HepG2 (cell line): ENCODE measurements around the gene PRCD. TPM values are rescaled to one million over a fixed set of nuclear protein-coding genes. Genes with fewer than 3 reads are reported as not detected.

Source experiments
- ARNTL ChIP-seq: sonication (generic); formaldehyde crosslinking; IDR thresholded peaks from 2 replicates; pipeline ENCODE4 v1.4.0; 2020; ENCODE audit warnings: mild to moderate bottlenecking, missing genetic modification reagents
- GLI4 ChIP-seq: sonication (generic); formaldehyde crosslinking; IDR thresholded peaks from 2 replicates; pipeline ENCODE4 v1.5.1; 2020; ENCODE audit warnings: missing genetic modification reagents, mild to moderate bottlenecking, moderate library complexity, borderline replicate concordance
- HDAC2 ChIP-seq: sonication (generic); formaldehyde crosslinking; IDR thresholded peaks from 2 replicates; pipeline ENCODE4 v1.4.0; 2020; ENCODE audit warnings: missing genetic modification reagents
- KLF13 ChIP-seq: sonication (generic); formaldehyde crosslinking; IDR thresholded peaks from 2 replicates; pipeline ENCODE4 v1.4.0; 2020; ENCODE audit warnings: mild to moderate bottlenecking, missing genetic modification reagents
- MATR3 ChIP-seq: sonication (generic); formaldehyde crosslinking; IDR thresholded peaks from 2 replicates; pipeline ENCODE4 v1.4.0; 2020; ENCODE audit warnings: missing genetic modification reagents
- NR2F1 ChIP-seq, 2 experiments: fragments of 450-650 bp in 1 of 2; formaldehyde crosslinking in 1 of 2; IDR thresholded peaks; 2 replicates each; pipeline versions ENCODE4 v1.5.0 to v1.6.1; 2016 to 2020; ENCODE audit warnings: mild to moderate bottlenecking in 1 of 2, missing compliant biosample characterization in 1 of 2, missing genetic modification reagents in 1 of 2, moderate library complexity in 1 of 2
- TRIM24 ChIP-seq: sonication (generic); formaldehyde crosslinking; IDR thresholded peaks from 2 replicates; pipeline ENCODE4 v1.8.0; 2022; ENCODE audit warnings: mild to moderate bottlenecking, missing genetic modification reagents
- ZNF264 ChIP-seq: sonication (generic); formaldehyde crosslinking; IDR thresholded peaks from 2 replicates; pipeline ENCODE4 v1.4.0; 2020; ENCODE audit warnings: missing genetic modification reagents
- ZNF3 ChIP-seq: IDR thresholded peaks from 2 replicates; pipeline ENCODE4 v1.7.0; 2017; ENCODE audit warnings: inconsistent platforms
- ZNF670 ChIP-seq: sonication (generic); formaldehyde crosslinking; IDR thresholded peaks from 2 replicates; pipeline ENCODE4 v1.8.0; 2022; ENCODE audit warnings: mild to moderate bottlenecking, missing genetic modification reagents, borderline replicate concordance
- ZNF878 ChIP-seq: sonication (generic); formaldehyde crosslinking; IDR thresholded peaks from 2 replicates; pipeline ENCODE4 v1.8.1; 2023; ENCODE audit warnings: mild to moderate bottlenecking, missing genetic modification reagents, moderate library complexity
- ZSCAN9 ChIP-seq: IDR thresholded peaks from 2 replicates; pipeline ENCODE4 v1.6.1; 2016; ENCODE audit warnings: borderline replicate concordance
- polyA plus RNA-seq, 8 experiments: library from polyadenylated mRNA; depleted of rRNA in 3 of 8; stranded (reverse) in 7 of 8; unstranded in 1 of 8; fragments of >200 nt; fragmentation: Illumina TruSeq in 4 of 8; extraction: Trizol in 4 of 8; gene quantifications; 2 replicates each; pipeline versions ENCODE4 v1.2.1 to v1.2.3, GENCODE V29; 2011 to 2016; ENCODE audit warnings: low read depth in 4 of 8, missing spikeins in 1 of 8, mixed read lengths in 1 of 8; ENCODE audit not compliant: insufficient read depth in 1 of 8
- total RNA-seq, 5 experiments: library from RNA; depleted of rRNA; stranded (reverse); fragments of >200 nt; fragmentation: Illumina TruSeq; extraction: Trizol; gene quantifications; 2 replicates each; pipeline ENCODE4 v1.2.3, GENCODE V29; 2016; ENCODE audit warnings: low read depth in 1 of 5
- TF ChIP-seq, protein P1 (sequence below): sonication (generic); formaldehyde crosslinking; IDR thresholded peaks from 2 replicates; pipeline ENCODE4 v1.5.1; 2020; ENCODE audit warnings: mild to moderate bottlenecking, missing genetic modification reagents, borderline replicate concordance
- TF ChIP-seq, protein P2 (sequence below): sonication (generic); formaldehyde crosslinking; IDR thresholded peaks from 2 replicates; pipeline ENCODE4 v1.8.1; 2023; ENCODE audit warnings: mild to moderate bottlenecking, inconsistent platforms, moderate library complexity, missing genetic modification reagents, borderline replicate concordance
- TF ChIP-seq, protein P3 (sequence below): sonication (generic); formaldehyde crosslinking; IDR thresholded peaks from 2 replicates; pipeline ENCODE4 v1.4.0; 2020; ENCODE audit warnings: missing genetic modification reagents; ENCODE audit errors: not compliant biosample characterization
- TF ChIP-seq, protein P4 (sequence below): IDR thresholded peaks from 2 replicates; pipeline ENCODE4 v1.6.1; 2016; ENCODE audit warnings: missing biosample characterization, missing genetic modification reagents, low read depth
- TF ChIP-seq, protein P5 (sequence below): sonication (generic); formaldehyde crosslinking; IDR thresholded peaks from 2 replicates; pipeline ENCODE4 v1.4.0; 2020; ENCODE audit warnings: missing genetic modification reagents

The PRCD gene
- total and polyA plus RNA-seq, 2 of the 13 experiments (the other 11 are each of a cell fraction or from before 2014, with no cell fraction given): 0.51 TPM; not detected in 1

DNA sequence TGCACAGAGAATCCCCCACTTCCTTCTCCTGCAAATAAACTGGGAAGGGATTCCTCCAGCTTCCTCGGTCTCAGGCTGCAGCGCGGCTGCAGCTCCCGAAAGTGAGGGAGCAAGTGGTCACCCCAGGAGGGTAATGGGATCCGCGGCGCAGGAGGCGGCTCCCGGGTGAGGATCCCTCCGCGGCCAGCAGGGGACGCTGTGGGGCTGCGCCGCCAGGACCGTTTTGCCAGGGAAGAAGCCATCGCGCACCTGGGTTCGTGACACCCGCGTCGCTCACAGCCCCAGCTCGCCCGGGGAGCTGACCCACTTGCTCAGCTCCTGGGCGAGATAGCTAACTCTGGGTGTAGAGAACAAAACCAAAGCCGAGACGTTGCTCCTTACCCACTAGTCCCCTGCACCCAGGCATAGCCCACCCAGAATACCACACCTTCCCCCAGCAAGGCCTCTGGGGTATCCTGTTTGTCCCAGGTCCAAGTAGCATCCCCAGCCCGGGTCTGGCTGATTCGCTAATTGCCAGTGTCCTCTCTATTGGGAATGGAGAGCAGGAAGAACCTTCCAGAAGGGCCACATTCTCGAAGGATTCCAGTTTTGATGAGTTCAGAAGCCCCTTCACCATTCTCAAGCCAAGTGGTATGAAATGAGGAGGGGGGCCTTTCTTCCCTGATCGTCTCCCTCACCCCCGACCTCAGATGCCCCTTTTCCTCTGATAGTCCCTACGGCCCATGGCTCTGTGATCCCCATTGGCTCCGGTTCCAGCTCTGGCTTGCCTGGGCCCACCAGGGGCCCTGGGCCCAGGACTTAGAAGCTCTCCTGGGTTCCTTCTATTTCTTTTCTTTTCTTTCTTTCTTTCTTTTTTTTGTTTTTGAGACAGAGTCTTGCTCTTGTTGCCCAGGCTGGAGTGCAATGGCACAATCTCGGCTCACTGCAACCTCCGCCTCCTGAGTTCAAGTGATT lies 16.5 kb upstream of the PRCD start (continued):
- TF ChIP-seq MATR3 (CRISPR knock-in tag) (no peak), ARNTL (CRISPR knock-in tag) (0 out of 2 replicates have a peak, but pooled peaks have one; percentile 52), GLI4 (no peak), KLF13 (CRISPR knock-in tag) (no peak), ZNF264 (CRISPR knock-in tag) (0 out of 2 replicates have a peak, but pooled peaks have one; percentile 56), ZNF878 (no peak), ZSCAN9 (peak; percentile 86), ZNF670 (CRISPR knock-in tag) (no peak), HDAC2 (CRISPR knock-in tag) (peak; percentile 79), ZNF3 (CRISPR knock-in tag) (no peak), TRIM24 (CRISPR knock-in tag) (no peak), NR2F1 (CRISPR knock-in tag; IDR thresholded peaks at IDR 0.05) (no peak)
- TF ChIP-seq, protein P1, sequence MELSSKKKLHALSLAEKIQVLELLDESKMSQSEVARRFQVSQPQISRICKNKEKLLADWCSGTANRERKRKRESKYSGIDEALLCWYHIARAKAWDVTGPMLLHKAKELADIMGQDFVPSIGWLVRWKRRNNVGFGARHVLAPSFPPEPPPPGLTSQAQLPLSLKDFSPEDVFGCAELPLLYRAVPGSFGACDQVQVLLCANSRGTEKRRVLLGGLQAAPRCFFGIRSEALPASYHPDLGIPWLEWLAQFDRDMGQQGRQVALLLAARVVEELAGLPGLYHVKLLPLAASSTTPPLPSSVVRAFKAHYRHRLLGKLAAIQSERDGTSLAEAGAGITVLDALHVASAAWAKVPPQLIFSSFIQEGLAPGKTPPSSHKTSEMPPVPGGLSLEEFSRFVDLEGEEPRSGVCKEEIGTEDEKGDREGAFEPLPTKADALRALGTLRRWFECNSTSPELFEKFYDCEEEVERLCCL: no peak
- TF ChIP-seq, protein P2, sequence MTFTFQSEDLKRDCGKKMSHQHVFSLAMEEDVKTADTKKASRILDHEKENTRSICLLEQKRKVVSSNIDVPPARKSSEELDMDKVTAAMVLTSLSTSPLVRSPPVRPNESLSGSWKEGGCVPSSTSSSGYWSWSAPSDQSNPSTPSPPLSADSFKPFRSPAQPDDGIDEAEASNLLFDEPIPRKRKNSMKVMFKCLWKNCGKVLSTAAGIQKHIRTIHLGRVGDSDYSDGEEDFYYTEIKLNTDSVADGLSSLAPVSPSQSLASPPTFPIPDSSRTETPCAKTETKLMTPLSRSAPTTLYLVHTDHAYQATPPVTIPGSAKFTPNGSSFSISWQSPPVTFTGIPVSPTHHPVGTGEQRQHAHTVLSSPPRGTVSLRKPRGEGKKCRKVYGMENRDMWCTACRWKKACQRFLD (CRISPR knock-in tag): no peak
- TF ChIP-seq, protein P3, sequence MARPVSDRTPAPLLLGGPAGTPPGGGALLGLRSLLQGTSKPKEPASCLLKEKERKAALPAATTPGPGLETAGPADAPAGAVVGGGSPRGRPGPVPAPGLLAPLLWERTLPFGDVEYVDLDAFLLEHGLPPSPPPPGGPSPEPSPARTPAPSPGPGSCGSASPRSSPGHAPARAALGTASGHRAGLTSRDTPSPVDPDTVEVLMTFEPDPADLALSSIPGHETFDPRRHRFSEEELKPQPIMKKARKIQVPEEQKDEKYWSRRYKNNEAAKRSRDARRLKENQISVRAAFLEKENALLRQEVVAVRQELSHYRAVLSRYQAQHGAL (CRISPR knock-in tag): peak; percentile 69
- TF ChIP-seq, protein P4, sequence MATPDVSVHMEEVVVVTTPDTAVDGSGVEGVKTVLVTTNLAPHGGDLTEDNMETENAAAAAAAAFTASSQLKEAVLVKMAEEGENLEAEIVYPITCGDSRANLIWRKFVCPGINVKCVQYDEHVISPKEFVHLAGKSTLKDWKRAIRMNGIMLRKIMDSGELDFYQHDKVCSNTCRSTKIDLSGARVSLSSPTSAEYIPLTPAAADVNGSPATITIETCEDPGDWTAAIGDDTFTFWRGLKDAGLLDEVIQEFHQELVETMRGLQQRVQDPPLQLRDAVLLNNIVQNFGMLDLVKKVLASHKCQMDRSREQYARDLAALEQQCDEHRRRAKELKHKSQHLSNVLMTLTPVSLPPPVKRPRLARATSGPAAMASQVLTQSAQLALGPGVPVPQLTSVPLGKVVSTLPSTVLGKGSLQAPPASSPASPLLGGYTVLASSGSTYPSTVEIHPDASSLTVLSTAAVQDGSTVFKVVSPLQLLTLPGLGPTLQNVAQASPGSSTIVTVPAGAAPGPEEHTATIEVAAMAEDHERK (CRISPR knock-in tag): no peak
- TF ChIP-seq, protein P5, sequence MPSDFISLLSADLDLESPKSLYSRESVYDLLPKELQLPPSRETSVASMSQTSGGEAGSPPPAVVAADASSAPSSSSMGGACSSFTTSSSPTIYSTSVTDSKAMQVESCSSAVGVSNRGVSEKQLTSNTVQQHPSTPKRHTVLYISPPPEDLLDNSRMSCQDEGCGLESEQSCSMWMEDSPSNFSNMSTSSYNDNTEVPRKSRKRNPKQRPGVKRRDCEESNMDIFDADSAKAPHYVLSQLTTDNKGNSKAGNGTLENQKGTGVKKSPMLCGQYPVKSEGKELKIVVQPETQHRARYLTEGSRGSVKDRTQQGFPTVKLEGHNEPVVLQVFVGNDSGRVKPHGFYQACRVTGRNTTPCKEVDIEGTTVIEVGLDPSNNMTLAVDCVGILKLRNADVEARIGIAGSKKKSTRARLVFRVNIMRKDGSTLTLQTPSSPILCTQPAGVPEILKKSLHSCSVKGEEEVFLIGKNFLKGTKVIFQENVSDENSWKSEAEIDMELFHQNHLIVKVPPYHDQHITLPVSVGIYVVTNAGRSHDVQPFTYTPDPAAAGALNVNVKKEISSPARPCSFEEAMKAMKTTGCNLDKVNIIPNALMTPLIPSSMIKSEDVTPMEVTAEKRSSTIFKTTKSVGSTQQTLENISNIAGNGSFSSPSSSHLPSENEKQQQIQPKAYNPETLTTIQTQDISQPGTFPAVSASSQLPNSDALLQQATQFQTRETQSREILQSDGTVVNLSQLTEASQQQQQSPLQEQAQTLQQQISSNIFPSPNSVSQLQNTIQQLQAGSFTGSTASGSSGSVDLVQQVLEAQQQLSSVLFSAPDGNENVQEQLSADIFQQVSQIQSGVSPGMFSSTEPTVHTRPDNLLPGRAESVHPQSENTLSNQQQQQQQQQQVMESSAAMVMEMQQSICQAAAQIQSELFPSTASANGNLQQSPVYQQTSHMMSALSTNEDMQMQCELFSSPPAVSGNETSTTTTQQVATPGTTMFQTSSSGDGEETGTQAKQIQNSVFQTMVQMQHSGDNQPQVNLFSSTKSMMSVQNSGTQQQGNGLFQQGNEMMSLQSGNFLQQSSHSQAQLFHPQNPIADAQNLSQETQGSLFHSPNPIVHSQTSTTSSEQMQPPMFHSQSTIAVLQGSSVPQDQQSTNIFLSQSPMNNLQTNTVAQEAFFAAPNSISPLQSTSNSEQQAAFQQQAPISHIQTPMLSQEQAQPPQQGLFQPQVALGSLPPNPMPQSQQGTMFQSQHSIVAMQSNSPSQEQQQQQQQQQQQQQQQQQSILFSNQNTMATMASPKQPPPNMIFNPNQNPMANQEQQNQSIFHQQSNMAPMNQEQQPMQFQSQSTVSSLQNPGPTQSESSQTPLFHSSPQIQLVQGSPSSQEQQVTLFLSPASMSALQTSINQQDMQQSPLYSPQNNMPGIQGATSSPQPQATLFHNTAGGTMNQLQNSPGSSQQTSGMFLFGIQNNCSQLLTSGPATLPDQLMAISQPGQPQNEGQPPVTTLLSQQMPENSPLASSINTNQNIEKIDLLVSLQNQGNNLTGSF (CRISPR knock-in tag): 0 out of 2 replicates have a peak, but pooled peaks have one; percentile 31
